Skeletal muscle satellite cell (primary cell): ENCODE data around the gene FNDC3B.
A peak's percentile ranks its signal among the peaks of the same experiment; 100 is the strongest.

ENCODE experiments used
- H3K27me3 ChIP-seq: 2 replicates; pipeline ENCODE4 v1.7.0; 2013; ENCODE audit warnings: low read length; ENCODE audit not compliant: control insufficient read depth, insufficient read depth
- H3K36me3 ChIP-seq: 2 replicates; pipeline ENCODE4 v1.7.0; 2013; ENCODE audit warnings: mild to moderate bottlenecking, control low read depth, low read length; ENCODE audit not compliant: insufficient read depth
- H3K4me1 ChIP-seq: 2 replicates; pipeline ENCODE4 v1.7.0; 2013; ENCODE audit warnings: low read length; ENCODE audit not compliant: control insufficient read depth, insufficient read depth
- H3K4me2 ChIP-seq: 2 replicates; pipeline ENCODE4 v1.7.0; 2013; ENCODE audit warnings: mild to moderate bottlenecking, low read length
- H3K4me3 ChIP-seq: 2 replicates; pipeline ENCODE4 v1.7.0; 2013; ENCODE audit warnings: low read length
- H3K9ac ChIP-seq: 2 replicates; pipeline ENCODE4 v1.7.0; 2013; ENCODE audit warnings: mild to moderate bottlenecking, low read depth, low read length, moderate library complexity
- H3K9me3 ChIP-seq: replicated peaks from 2 replicates; pipeline ENCODE4 v1.7.0; 2013; ENCODE audit warnings: mild to moderate bottlenecking, control low read depth, low read length

The FNDC3B gene

DNA sequence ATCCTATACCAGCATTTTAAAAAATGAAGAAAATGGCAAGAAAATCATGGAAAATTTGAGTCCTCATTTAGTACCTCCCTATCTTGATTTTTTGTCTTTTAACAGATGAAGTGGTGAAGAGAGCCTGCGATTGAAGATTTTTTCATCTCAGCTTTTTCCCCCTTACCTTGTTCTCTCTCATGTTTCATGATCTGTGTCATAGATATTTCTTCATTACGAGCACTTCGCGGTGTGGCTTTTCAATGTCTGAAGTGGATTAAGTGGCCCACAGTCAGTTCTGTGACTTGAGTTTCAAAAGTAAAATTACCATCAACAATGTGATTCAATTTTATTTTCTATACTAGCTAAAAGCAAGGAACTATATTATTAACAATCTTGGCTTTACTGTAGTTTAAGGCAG, 147.2 kb downstream of the FNDC3B start:
- Histone ChIP-seq H3K27me3 (no peaks in the 10 kb centered on the region), H3K9ac (no peak overlapping the region), H3K9me3 (no peaks in the 10 kb centered on the region), H3K36me3 (peaks cover 7% of the 10 kb centered on the region), H3K4me2 (no peak overlapping the region), H3K4me1 (peaks cover 14% of the 10 kb centered on the region), H3K4me3 (no peak overlapping the region)

DNA sequence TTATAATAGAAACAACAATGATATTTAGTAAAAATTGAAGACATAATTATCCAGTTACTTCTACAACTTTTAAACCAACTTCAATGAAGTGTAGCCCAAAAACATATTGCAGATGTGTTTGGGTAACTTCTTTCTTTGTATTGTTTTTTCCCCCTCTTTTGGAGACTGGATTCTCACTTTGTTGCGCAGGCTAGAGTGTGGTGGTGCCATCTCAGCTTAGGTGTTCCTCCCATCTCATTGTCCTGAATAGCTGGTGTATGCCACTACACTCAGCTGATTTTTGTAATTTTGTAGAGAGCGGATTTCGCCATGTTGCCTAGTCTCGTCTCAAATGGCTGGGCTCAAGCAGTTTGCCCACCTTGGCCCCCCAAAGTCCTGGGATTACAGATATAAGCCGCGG, 148.1 kb downstream of the FNDC3B start:
- Histone ChIP-seq H3K4me2 (no peak overlapping the region), H3K9ac (no peak overlapping the region), H3K9me3 (no peaks in the 10 kb centered on the region), H3K36me3 (peaks cover 9% of the 10 kb centered on the region), H3K4me1 (peaks cover 5% of the 10 kb centered on the region), H3K4me3 (no peak overlapping the region), H3K27me3 (no peaks in the 10 kb centered on the region)

DNA sequence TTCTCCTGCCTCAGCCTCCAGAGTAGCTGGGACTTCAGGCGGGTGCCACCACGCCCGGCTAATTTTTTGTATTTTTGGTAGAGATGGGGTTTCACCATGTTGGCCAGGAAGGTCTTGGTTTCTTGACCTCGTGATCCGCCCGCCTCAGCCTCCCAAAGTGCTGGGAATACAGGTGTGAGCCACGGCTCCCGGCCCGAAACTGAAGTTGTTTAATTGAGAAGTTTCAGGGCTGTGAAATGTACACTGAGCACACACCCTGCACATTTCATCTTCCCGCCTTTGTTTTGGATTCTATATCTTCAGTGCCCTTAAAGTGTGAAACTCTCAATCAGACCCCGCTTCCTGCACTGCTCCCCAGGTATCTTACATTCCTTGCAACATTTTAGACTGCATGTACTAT, 149.1 kb downstream of the FNDC3B start:
- Histone ChIP-seq H3K4me2 (no peak overlapping the region), H3K27me3 (no peaks in the 10 kb centered on the region)

DNA sequence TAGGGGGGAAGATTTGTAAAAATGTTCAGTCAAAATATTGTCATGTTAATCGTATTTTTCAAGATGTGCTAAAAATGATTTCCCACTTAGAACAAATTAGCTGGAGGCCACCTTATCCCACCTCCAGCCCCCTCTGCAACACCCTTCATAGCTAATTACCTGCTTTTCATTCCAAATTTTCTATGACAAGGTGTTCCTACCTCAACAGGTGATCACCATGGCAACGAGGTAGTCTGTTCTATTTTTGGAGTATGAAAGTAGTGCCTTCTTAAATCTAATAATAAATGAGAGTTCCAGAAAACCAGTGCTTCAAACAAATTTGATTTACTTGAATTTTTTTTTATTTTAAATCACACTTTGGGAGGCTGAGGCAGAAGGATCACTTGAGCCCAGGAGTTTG, 149.8 kb downstream of the FNDC3B start:
- peaks cover 9% of the 10 kb centered on the region for H3K4me1 ChIP-seq
- no peak overlapping the region for H3K4me2 ChIP-seq
- H3K9ac ChIP-seq: no peak overlapping the region
- H3K9me3 ChIP-seq: no peaks in the 10 kb centered on the region
- H3K4me3 ChIP-seq: no peak overlapping the region
- H3K27me3 ChIP-seq: no peaks in the 10 kb centered on the region
- peaks cover 9% of the 10 kb centered on the region for H3K36me3 ChIP-seq

More for the DNA sequence above, 149.1 kb downstream of the FNDC3B start:
- peaks cover 7% of the 10 kb centered on the region for H3K4me1 ChIP-seq
- H3K4me3 ChIP-seq: no peak overlapping the region
- peaks cover 9% of the 10 kb centered on the region for H3K36me3 ChIP-seq
- no peaks in the 10 kb centered on the region for H3K9me3 ChIP-seq
- H3K9ac ChIP-seq: no peak overlapping the region

- H3K4me3 ChIP-seq: no peak overlapping the region
- peaks cover 17% of the 10 kb centered on the region for H3K4me1 ChIP-seq
- no peaks in the 10 kb centered on the region for H3K27me3 ChIP-seq
- no peak overlapping the region for H3K9ac ChIP-seq
- no peak overlapping the region for H3K4me2 ChIP-seq
- H3K9me3 ChIP-seq: no peaks in the 10 kb centered on the region
- peaks cover 9% of the 10 kb centered on the region for H3K36me3 ChIP-seq
Measured at GRCh38 chr3:172189987-172190603, 150.7 kb downstream of the FNDC3B start.

DNA sequence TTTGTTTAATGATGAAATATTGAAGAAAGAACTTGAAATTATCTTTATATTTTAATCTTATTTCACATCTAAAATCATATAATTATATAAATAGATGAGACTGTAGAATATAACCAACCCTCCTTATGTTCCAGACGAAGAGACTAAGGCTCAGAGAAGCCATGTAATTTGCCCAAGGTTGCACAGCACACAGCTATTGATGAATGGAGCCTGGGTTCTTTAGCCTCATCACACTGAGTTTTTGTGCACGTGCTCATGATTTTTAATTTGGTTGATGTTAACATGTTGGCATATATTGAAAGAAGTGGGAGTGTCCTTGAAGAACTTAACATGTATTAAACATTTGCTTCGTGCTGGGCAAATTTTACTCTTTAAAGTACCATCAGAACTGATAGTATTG, 151.6 kb downstream of the FNDC3B start:
- Histone ChIP-seq H3K4me1 (peaks cover 25% of the 10 kb centered on the region), H3K4me3 (no peak overlapping the region), H3K9ac (no peak overlapping the region), H3K4me2 (no peak overlapping the region), H3K36me3 (peaks cover 9% of the 10 kb centered on the region), H3K9me3 (no peaks in the 10 kb centered on the region), H3K27me3 (no peaks in the 10 kb centered on the region)

DNA sequence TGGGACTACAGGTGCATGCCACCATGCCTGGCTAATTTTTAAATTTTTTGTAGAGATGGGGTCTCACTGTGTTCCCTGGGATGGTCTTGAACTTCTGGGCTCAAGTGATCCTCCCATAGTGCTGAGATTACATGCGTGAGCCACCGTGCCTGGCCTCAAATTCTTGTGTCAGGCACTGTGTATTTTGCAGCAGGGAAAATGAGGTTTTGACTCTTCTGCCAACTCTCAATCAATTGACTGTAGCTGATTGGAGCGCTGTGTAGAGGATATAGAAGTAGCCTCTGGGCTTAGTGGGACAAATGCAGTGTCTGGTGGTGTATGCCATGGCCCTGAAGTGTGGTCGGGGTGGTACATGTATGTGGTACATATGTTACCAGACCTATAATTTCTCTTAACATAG, 152.3 kb downstream of the FNDC3B start:
- Histone ChIP-seq H3K4me2 (no peak overlapping the region), H3K9ac (no peak overlapping the region), H3K27me3 (no peaks in the 10 kb centered on the region)

DNA sequence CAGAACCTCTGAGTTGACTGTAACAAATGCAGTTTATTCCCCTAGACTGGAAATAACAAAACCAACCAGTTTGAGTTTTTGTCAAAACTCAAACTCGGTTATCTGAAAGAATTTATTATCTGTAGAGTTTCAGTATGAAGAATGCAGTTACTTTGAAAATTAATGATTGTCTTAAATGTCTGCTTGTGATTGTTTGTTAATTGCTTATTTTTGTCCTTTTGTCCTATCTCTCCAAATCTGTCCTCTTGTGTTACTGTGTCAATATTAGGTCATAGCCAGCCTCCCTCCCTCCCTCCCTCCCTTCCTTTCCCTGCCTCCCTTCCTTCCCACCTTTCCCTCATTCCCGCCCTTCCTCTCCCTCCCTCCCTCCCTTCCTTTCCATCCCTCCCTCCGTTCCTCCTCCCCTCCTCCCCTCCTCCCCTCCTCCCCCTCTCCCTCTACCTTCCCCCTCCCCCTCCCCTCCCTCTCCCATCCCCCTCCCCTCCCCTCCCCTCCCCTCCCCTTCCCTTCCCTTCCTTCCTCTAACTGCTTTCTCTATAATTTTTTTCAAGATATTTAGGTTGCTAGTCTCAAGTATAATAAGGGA, 153.5 kb downstream of the FNDC3B start:
- Histone ChIP-seq H3K9me3 (no peaks in the 10 kb centered on the region), H3K9ac (no peak overlapping the region), H3K36me3 (peaks cover 9% of the 10 kb centered on the region), H3K4me3 (no peak overlapping the region), H3K4me2 (no peak overlapping the region), H3K27me3 (no peaks in the 10 kb centered on the region), H3K4me1 (peaks cover 25% of the 10 kb centered on the region)

More for the DNA sequence above, 152.3 kb downstream of the FNDC3B start:
- H3K36me3 ChIP-seq: peaks cover 9% of the 10 kb centered on the region
- peaks cover 25% of the 10 kb centered on the region for H3K4me1 ChIP-seq
- no peaks in the 10 kb centered on the region for H3K9me3 ChIP-seq
- H3K4me3 ChIP-seq: no peak overlapping the region

- no peak overlapping the region for H3K4me2 ChIP-seq
- peaks cover 9% of the 10 kb centered on the region for H3K36me3 ChIP-seq
- peaks cover 25% of the 10 kb centered on the region for H3K4me1 ChIP-seq
- no peaks in the 10 kb centered on the region for H3K9me3 ChIP-seq
- no peak overlapping the region for H3K4me3 ChIP-seq
- H3K27me3 ChIP-seq: no peaks in the 10 kb centered on the region
- no peak overlapping the region for H3K9ac ChIP-seq
Measured at GRCh38 chr3:172193436-172193835, 154.1 kb downstream of the FNDC3B start.

DNA sequence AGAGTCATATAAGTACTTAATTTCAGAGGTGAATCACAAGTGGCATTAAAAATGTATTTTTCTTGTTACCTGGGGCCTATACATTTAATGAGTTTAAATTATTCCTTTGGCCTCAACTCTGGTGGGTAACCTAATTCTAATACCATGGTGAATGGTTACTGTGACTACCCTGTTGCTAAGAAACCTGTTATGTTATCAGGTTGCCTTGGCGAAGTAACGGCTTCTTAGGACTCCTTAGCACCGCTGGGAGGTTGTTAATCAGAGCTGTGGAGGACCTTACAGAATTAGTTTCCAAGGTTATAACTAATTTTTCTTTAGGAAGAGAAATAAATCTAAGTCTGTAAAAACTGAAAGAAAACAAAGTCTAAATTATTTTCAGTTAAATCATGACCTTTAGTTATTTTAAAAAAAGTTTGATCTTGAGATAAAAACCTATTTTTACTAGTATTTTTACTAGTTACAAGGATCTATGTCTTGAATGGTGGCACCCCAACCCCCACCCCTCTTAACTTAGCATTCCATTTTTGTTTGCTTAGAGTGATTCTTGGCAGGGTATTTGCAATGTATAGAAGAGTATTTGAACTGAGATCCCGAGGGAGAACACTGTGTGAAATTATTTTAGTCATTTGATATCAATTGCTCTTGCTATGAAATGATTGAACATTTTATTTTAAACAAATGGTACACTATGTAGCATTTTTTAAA, 155.5 kb downstream of the FNDC3B start:
- H3K9ac ChIP-seq: no peak overlapping the region
- peaks cover 25% of the 10 kb centered on the region for H3K4me1 ChIP-seq
- peak overlapping the region; percentile 37 for H3K4me2 ChIP-seq
- H3K27me3 ChIP-seq: no peaks in the 10 kb centered on the region
- peaks cover 9% of the 10 kb centered on the region for H3K36me3 ChIP-seq
- no peaks in the 10 kb centered on the region for H3K9me3 ChIP-seq
- no peak overlapping the region for H3K4me3 ChIP-seq

- Histone ChIP-seq H3K4me1 (peaks cover 28% of the 10 kb centered on the region), H3K4me3 (no peak overlapping the region)
Measured at GRCh38 chr3:172195407-172195754, 156.0 kb downstream of the FNDC3B start.

GRCh38 chr3:172197344-172197743, 158.0 kb downstream of the FNDC3B start:
- Histone ChIP-seq H3K27me3 (no peaks in the 10 kb centered on the region), H3K4me1 (peaks cover 46% of the 10 kb centered on the region), H3K9ac (no peak overlapping the region), H3K9me3 (no peaks in the 10 kb centered on the region), H3K4me3 (no peak overlapping the region), H3K4me2 (no peak overlapping the region), H3K36me3 (no peaks in the 10 kb centered on the region)

More at GRCh38 chr3:172195407-172195754, 156.0 kb downstream of the FNDC3B start:
- peaks cover 9% of the 10 kb centered on the region for H3K36me3 ChIP-seq
- peak overlapping the region; percentile 37 for H3K4me2 ChIP-seq
- no peaks in the 10 kb centered on the region for H3K27me3 ChIP-seq
- no peaks in the 10 kb centered on the region for H3K9me3 ChIP-seq
- no peak overlapping the region for H3K9ac ChIP-seq
